GM21447 (cell line): ENCODE measurements around the gene SMG9.

Experiments used
- ATAC-seq: cut with Tn5 transposase; IDR thresholded peaks from one replicate; pipeline ENCODE4 v1.9.1; 2021; ENCODE audit not compliant: unreplicated experiment

SMG9 gene

GRCh38 chr19:43726736-43727592 is 27.8 kb downstream of the SMG9 start:
- ATAC-seq, result no peak

GRCh38 chr19:43725468-43725867 is 29.3 kb downstream of the SMG9 start:
- no peak for ATAC-seq

DNA sequence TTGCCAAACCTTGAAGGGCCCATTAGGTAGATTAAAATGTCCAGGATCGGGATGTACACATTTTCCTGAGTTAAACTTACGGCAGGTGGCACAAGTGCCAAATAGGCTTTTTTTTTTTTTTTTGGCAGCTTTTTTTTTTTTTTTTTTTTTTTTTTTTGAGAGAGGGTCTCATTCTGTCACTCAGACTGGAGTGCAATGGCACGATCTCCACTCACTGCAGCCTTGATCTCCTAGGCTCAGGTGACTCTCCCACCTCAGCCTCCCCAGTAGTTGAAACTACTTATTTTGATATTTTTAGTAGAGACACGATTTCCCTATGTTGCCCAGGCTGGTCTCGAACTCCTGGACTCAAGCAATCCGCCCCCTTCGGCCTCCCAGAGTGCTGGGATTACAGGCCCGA is 29.9 kb downstream of the SMG9 start:
- ATAC-seq, result no peak

DNA sequence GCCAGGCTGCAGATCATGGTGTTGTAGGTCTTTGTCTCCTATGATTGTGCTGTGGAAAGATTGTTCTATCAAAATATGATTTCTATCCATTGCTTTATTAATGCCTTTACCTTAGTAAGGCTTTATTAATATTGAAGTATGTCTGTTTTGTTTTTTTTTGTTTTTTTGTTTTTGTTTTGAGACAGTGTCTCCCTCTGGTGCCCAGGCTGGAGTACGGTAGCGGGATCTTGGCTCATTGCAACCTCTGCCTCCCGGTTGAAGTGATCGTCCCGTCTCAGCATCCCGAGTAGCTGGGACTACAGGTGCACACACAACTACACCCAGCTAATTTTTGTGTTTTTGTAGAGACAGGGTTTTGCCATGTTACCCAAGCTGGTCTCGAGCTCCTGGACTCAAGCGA is 31.2 kb downstream of the SMG9 start:
- no peak for ATAC-seq

DNA sequence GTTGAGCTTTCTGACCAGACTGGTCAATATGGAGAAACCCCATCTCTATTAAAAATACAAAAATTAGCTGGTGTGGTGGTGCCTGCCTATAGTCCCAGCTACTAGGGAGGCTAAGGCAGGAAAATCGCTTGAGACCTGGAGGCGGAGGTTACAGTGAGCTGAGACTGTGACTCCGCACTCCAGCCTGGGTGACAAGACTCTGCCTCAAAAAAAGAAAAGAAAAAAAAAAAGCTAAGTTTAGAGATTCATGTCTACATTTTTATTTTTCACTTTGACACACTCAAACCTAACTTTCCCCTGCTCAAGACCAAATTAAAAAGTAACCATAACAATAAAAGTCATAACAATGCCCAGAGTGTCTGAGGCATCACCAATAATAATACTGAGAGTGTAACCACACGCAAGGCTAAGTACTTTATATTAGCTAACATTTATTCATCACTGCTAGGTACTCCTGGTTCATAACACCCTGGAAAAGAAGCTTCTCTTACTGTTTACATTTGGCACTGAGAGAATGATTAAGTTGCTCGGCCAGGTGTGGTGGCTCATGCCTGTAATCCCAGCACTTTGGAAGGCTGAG is 33.2 kb downstream of the SMG9 start:
- no peak for ATAC-seq

GRCh38 chr19:43720936-43721335 is 33.8 kb downstream of the SMG9 start:
- no peak for ATAC-seq

- no peak for ATAC-seq
Measured at GRCh38 chr19:43719918-43720317, 34.8 kb downstream of the SMG9 start.

DNA sequence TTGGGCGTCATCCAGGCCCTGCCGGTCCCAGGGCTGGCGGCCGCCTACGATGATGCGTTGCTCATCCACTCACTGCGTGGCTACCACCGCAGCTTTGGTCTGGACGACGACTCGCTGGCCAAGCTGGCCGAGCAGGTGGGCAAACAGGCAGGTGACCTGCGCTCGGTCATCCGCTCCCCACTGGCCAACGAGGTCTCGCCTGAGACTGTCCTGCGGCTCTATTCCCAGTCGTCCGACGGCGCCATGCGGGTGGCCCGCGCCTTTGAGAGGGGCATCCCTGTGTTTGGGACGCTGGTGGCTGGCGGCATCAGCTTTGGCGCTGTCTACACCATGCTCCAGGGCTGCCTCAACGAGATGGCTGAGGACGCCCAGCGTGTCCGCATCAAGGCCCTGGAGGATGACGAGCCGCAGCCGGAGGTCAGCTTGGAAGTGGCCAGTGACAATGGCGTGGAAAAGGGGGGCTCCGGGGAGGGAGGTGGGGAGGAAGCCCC is 35.3 kb downstream of the SMG9 start:
- no peak for ATAC-seq

DNA sequence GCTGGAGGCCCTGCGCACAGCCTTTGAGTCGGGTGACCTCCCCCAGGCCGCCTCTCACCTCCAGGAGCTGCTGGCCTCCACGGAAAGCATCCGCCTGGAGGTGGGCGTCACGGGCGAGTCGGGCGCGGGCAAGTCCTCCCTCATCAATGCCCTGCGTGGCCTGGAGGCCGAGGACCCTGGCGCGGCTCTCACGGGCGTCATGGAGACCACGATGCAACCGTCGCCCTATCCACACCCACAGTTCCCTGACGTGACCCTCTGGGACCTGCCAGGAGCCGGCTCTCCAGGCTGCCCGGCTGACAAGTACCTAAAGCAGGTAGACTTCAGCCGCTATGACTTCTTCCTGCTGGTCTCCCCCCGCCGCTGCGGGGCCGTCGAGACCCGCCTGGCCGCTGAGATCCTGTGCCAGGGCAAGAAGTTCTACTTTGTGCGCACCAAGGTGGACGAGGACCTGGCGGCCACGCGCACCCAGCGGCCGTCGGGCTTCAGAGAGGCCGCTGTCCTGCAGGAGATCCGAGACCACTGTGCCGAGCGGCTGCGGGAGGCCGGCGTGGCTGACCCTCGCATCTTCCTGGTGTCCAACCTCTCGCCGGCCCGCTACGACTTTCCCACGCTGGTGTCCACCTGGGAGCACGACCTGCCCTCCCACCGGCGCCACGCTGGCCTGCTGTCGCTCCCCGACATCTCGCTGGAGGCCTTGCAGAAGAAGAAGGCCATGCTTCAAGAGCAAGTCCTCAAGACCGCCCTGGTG is 36.0 kb downstream of the SMG9 start:
- no peak for ATAC-seq

DNA sequence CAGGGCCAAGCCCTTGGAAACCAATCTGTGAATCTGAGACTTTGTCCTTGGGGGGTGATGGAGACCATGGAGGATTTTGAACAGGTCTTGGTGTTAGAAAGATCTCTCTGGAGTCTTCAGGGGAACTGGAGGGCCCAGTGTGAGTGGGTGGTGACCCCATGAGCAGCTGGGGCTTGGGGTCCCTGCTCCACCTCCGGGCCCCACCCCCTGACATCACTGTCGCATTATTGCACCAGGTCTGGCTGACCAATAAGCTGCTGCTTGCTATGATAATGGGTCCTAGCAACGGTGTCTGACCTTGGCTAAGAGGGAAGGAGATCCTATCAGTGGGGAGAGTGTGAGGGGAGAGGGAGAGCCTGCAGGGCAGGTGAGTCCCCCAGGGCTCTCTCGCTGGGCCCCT is 39.0 kb downstream of the SMG9 start, which contains the start of gene IRGC:
Gene IRGC, plus strand, starts transcription at position 301 of the 400 bp plus-strand sequence. CDS start 2,483 bp downstream, outside the sequence.
- no peak for ATAC-seq

DNA sequence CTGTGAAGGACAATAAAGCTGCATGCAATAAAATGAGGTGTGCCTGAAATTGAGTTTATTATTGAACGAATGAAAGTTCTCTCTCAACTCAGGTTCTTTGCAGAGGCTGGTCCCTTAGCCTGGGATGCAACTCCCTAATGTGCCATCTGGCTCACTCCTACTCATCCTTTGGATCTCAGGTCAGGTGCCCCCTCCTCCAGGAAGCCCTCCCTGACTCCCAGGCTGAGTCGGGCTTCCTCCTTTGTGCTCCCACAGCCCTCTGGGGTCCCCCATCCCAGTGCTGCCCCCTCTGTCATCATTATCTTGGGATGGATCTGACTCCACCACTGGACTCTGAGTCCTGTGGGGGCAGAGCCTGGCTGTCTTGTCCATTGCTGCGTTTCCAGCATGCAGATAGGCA is 41.6 kb downstream of the SMG9 start:
- no peak for ATAC-seq

GRCh38 chr19:43711751-43712355 is 42.9 kb downstream of the SMG9 start:
- ATAC-seq, result no peak

DNA sequence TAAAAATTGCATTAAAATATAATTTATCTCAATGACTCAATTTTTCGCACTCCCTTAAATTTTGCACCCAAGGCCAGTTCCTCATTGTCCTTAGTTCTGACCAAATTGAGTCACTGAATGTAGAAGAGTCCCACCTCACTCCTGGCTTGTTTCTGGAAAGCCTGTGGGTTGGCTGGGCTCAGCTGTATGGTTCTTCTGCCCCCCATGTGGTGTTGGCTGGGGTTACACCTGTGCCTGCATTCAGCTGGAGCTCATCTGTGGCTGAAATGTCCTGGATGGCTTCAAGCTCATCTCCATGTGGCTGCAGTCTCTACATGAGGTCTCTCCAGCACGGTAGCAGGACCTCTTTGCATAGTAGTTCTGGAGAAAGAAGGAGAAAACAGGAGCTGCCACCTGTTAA is 46.0 kb downstream of the SMG9 start:
- ATAC-seq, result no peak

DNA sequence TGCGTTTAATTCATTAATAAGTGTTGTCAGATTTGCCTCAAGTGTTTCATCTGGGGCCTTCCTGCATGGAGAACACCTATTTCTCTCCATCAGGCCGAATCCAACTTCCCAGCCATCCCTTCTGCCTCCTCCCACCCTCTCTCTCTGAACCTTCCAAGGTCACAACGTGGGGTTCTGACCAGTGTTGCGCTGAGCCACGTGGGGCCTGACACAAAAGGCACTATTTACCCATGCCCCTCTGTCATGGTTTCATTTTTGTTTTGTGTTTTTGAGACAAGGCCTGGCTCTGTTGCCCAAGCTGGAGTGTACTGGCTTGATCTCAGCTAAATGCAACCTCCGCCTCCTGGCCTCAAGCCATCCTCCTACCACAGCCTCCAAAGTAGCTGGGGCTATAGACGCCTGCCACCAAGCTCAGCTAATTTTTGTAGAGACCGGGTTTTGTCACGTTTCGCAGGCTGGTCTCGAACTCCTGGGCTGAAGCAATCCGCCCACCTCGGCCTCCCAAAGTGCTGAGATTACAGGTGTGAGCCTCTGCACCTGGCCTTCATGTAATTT is 47.5 kb downstream of the SMG9 start:
- no peak for ATAC-seq

DNA sequence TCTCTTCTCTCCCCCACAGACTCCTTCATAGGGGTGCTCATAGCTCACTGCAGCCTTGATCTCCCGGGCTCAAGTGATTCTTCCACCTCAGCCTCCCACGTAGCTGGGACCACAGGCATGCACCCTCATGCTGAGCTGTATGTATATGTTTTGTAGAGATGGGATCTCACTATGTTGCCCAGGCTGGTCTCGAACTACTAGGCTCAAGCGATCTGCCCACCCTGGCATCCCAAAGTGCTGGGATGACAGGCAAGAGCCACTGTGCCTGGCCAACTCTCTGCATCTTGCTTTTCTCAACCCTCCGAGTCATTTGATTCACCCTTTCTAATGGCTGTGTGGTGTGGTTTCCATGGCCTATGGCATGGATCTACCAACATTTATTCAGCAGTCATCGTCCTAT is 49.0 kb downstream of the SMG9 start:
- ATAC-seq, result no peak

DNA sequence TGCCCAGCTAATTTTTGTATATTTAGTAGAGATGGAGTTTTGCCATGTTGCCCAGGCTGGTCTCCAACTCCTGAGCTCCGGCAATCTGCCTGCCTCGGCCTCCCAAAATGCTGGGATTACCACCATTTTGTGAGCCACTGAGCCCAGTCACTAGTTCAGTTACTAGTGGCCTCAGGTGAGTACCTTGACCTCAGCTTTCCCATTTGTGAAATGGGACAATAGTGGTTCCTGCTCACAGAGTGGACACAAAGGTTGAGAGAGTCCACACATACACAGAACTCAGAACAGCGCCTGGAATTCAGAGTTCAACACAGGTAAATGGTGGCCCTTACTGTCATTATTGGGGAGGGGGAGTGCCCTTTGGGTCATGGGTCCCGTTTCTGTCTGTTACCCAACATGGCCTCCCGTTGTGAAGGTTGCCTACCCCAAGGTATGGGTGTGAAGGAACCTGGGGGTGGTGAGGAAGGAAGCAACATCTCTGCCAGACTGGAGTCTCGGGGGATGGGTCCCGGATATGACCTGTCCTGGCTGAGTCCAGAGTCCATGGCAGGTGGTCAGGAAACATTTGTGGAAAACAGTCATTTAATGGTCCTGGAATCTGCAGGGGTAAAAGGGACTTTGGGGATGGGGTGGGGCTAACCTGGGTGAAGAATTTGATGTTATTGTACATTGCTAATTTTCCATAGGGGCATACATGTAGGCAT is 50.6 kb downstream of the SMG9 start:
- no peak for ATAC-seq

- no peak for ATAC-seq
Measured at GRCh38 chr19:43700395-43701000, 54.3 kb downstream of the SMG9 start.

- ATAC-seq, result no peak
Measured at GRCh38 chr19:43699506-43700394, 55.0 kb downstream of the SMG9 start.

- ATAC-seq, result no peak
Measured at GRCh38 chr19:43697295-43697694, 57.5 kb downstream of the SMG9 start.
